IMR-90 (cell line): Measurements from ENCODE around the gene AP1S1. TPM values are rescaled to one million over a fixed set of nuclear protein-coding genes. Genes with fewer than 3 reads are reported as not detected.
A peak's percentile ranks its signal among the peaks of the same experiment; 100 is the strongest.

Experiments used
- ATAC-seq: fragments of 200-7000 bp; cut with Tn5 transposase; 2 replicates; pipeline ENCODE4 v1.9.1; 2020; ENCODE audit warnings: low read depth, mild to moderate bottlenecking, moderate library complexity
- BruUV-seq: library from RNA; stranded (reverse); fragments of 400-500 nt; replicated peaks from 2 replicates; lab custom pipeline; 2021; lab: Mats Ljungman, UMichigan
- CTCF ChIA-PET: fragments of 300-600 bp; formaldehyde crosslinking; extraction: SDS; loops from one replicate; lab custom pipeline; 2021; ENCODE audit warnings: antibody characterized with exemption; lab: Yijun Ruan, JAX
- POLR2A ChIA-PET: fragments of 300-600 bp; sonication (Branson Sonifier 250); formaldehyde crosslinking; loops from one replicate; lab custom pipeline; 2022; ENCODE audit warnings: antibody characterized with exemption; ENCODE audit not compliant: unreplicated experiment; lab: Charles Lee
- DNase-seq: peaks from one replicate; pipeline ENCODE4 v3.0.0; 2013
- H2AFZ ChIP-seq: replicated peaks from 2 replicates; pipeline ENCODE3; 2013; ENCODE audit warnings: low read length, mild to moderate bottlenecking; ENCODE audit not compliant: poor library complexity
- H2AK5ac ChIP-seq: 2 replicates; pipeline ENCODE4 v1.6.1; 2013; ENCODE audit warnings: low read depth, low read length, inconsistent platforms
- H2AK9ac ChIP-seq: replicated peaks from 2 replicates; pipeline ENCODE3; 2013; ENCODE audit warnings: mild to moderate bottlenecking, low read depth, low read length, moderate library complexity; ENCODE audit not compliant: poor library complexity
- H2BK120ac ChIP-seq: 2 replicates; pipeline ENCODE4 v1.6.1; 2013; ENCODE audit warnings: low read depth, low read length, inconsistent platforms
- H2BK15ac ChIP-seq: 3 replicates; pipeline ENCODE4 v1.6.1; 2013; ENCODE audit warnings: low read depth, low read length, inconsistent platforms
- H2BK20ac ChIP-seq: 2 replicates; pipeline ENCODE4 v1.6.1; 2013; ENCODE audit warnings: low read depth, mild to moderate bottlenecking, inconsistent platforms, low read length, moderate library complexity
- H2BK5ac ChIP-seq: 2 replicates; pipeline ENCODE4 v1.6.1; 2013; ENCODE audit warnings: mild to moderate bottlenecking, low read depth, low read length, inconsistent platforms; ENCODE audit not compliant: poor library complexity, severe bottlenecking
- H3K14ac ChIP-seq: replicated peaks from 2 replicates; pipeline ENCODE4 v1.6.1; 2013; ENCODE audit warnings: low read depth, low read length, inconsistent platforms
- H3K18ac ChIP-seq: 2 replicates; pipeline ENCODE4 v1.6.1; 2013; ENCODE audit warnings: low read depth, low read length, control low read depth
- H3K23ac ChIP-seq: 2 replicates; pipeline ENCODE4 v1.6.1; 2013; ENCODE audit warnings: low read depth, low read length, inconsistent platforms
- H3K27ac ChIP-seq: 2 replicates; pipeline ENCODE4 v1.5.1; 2013; ENCODE audit warnings: mild to moderate bottlenecking, control low read depth, low read length; ENCODE audit not compliant: insufficient read depth
- H3K27me3 ChIP-seq: 2 replicates; pipeline ENCODE4 v1.6.1; 2013; ENCODE audit warnings: low read length; ENCODE audit not compliant: control insufficient read depth, insufficient read depth
- H3K36me3 ChIP-seq: 2 replicates; pipeline ENCODE4 v1.6.1; 2013; ENCODE audit warnings: low read length, mixed read lengths; ENCODE audit not compliant: control insufficient read depth, insufficient read depth
- H3K4ac ChIP-seq: 2 replicates; pipeline ENCODE4 v1.6.1; 2013; ENCODE audit warnings: low read depth, low read length, inconsistent platforms
- H3K4me1 ChIP-seq: 2 replicates; pipeline ENCODE4 v1.6.1; 2013; ENCODE audit warnings: low read length, mixed read lengths; ENCODE audit not compliant: control insufficient read depth, insufficient read depth
- H3K4me2 ChIP-seq: 2 replicates; pipeline ENCODE4 v1.6.1; 2013; ENCODE audit warnings: low read depth, mild to moderate bottlenecking, control low read depth, low read length, moderate library complexity
- H3K4me3 ChIP-seq: 2 replicates; pipeline ENCODE4 v1.5.1; 2013; ENCODE audit warnings: low read depth, mild to moderate bottlenecking, control low read depth, low read length, moderate library complexity; ENCODE audit not compliant: insufficient read depth
- H3K56ac ChIP-seq: 2 replicates; pipeline ENCODE4 v1.6.1; 2013; ENCODE audit warnings: low read length, inconsistent platforms; ENCODE audit not compliant: insufficient read depth; ENCODE audit errors: extremely low read depth
- H3K79me1 ChIP-seq, 2 experiments: 2 replicates each; pipeline ENCODE4 v1.6.1; 2013; ENCODE audit warnings: low read length in 2 of 2, inconsistent platforms in 1 of 2, low read depth in 1 of 2
- H3K9ac ChIP-seq: 2 replicates; pipeline ENCODE4 v1.6.1; 2013; ENCODE audit warnings: low read depth, low read length, control low read depth
- H3K9me1 ChIP-seq: 2 replicates; pipeline ENCODE4 v1.6.1; 2013; ENCODE audit warnings: low read length, inconsistent platforms; ENCODE audit not compliant: insufficient read depth
- H3K9me3 ChIP-seq: 2 replicates; pipeline ENCODE4 v1.6.1; 2013; ENCODE audit warnings: low read length; ENCODE audit not compliant: control insufficient read depth, insufficient read depth
- H4K20me1 ChIP-seq: 2 replicates; pipeline ENCODE4 v1.6.1; 2013; ENCODE audit warnings: low read length, inconsistent platforms; ENCODE audit not compliant: insufficient read depth
- H4K5ac ChIP-seq: 2 replicates; pipeline ENCODE4 v1.6.1; 2013; ENCODE audit warnings: mild to moderate bottlenecking, low read depth, low read length, control low read depth
- H4K8ac ChIP-seq, 2 experiments: 2 replicates each; pipeline ENCODE4 v1.6.1; 2013; ENCODE audit warnings: low read depth in 2 of 2, low read length in 2 of 2, control low read depth in 1 of 2, inconsistent platforms in 1 of 2
- H4K91ac ChIP-seq: 2 replicates; pipeline ENCODE4 v1.6.1; 2013; ENCODE audit warnings: low read depth, low read length, inconsistent platforms; ENCODE audit not compliant: insufficient read depth
- BHLHE40 ChIP-seq: fragments of 150-350 bp; IDR thresholded peaks from 2 replicates; pipeline ENCODE4 v1.6.1; 2016; ENCODE audit warnings: mild to moderate bottlenecking, low read depth, low read length
- FOS ChIP-seq: fragments of 150-350 bp; IDR thresholded peaks from 2 replicates; pipeline ENCODE4 v1.6.1; 2016; ENCODE audit warnings: low read depth, low read length
- MXI1 ChIP-seq: IDR thresholded peaks from 2 replicates; pipeline ENCODE4 v1.6.1; 2012; ENCODE audit warnings: low read depth, mild to moderate bottlenecking, low read length, moderate library complexity, borderline replicate concordance
- RAD21 ChIP-seq: IDR thresholded peaks from 2 replicates; pipeline ENCODE4 v1.6.1; 2012; ENCODE audit warnings: low read length, improper control_type of control experiment
- WGBS, 2 experiments: methylation state at CpG; one replicate each; pipeline versions ENCODE4 v1.1.5 to v1.1.7; 2013; ENCODE audit warnings: missing lambda C conversion rate in 2 of 2; ENCODE audit not compliant: insufficient read length in 1 of 2; ENCODE audit errors: extremely low coverage in 2 of 2; 5-methylcytosine and 5-hydroxymethylcytosine counted together
- dilution Hi-C: fragments of 300-500 bp; cut with HindIII; formaldehyde crosslinking; loops from one replicate; pipeline ENCODE4 v1.14.3; 2018; ENCODE audit warnings: low sequenced_read_pairs; ENCODE audit not compliant: unreplicated experiment
- in situ Hi-C: fragments of 300-500 bp; cut with MboI; formaldehyde crosslinking; loops from 3 replicates; pipeline ENCODE4 v1.14.3; 2019; ENCODE audit warnings: low sequenced_read_pairs, inconsistent platforms, mixed read lengths
- intact Hi-C: fragments of 100-400 bp; cut with micrococcal nuclease; formaldehyde crosslinking; loops from 2 replicates; pipeline ENCODE4 v1.10.0; 2022
- polyA plus RNA-seq, 3 experiments: library from polyadenylated mRNA; depleted of rRNA; stranded (reverse); fragments of >200 nt; gene quantifications; 2 replicates each; pipeline ENCODE4 v1.2.3, GENCODE V29; 2012; ENCODE audit warnings: low replicate concordance in 1 of 3
- total RNA-seq: library from RNA; depleted of rRNA; stranded (reverse); fragments of >200 nt; gene quantifications from 2 replicates; pipeline ENCODE4 v1.2.3, GENCODE V29; 2012
- TF ChIP-seq, protein P1 (sequence below): fragments of 150-350 bp; IDR thresholded peaks from 2 replicates; pipeline ENCODE4 v1.6.1; 2017; ENCODE audit warnings: mild to moderate bottlenecking, antibody characterized with exemption, low read length, low read depth

AP1S1 gene
- total and polyA plus RNA-seq, 2 of the 4 experiments (the other 2 are of a cell fraction), result 187 to 295 TPM

DNA sequence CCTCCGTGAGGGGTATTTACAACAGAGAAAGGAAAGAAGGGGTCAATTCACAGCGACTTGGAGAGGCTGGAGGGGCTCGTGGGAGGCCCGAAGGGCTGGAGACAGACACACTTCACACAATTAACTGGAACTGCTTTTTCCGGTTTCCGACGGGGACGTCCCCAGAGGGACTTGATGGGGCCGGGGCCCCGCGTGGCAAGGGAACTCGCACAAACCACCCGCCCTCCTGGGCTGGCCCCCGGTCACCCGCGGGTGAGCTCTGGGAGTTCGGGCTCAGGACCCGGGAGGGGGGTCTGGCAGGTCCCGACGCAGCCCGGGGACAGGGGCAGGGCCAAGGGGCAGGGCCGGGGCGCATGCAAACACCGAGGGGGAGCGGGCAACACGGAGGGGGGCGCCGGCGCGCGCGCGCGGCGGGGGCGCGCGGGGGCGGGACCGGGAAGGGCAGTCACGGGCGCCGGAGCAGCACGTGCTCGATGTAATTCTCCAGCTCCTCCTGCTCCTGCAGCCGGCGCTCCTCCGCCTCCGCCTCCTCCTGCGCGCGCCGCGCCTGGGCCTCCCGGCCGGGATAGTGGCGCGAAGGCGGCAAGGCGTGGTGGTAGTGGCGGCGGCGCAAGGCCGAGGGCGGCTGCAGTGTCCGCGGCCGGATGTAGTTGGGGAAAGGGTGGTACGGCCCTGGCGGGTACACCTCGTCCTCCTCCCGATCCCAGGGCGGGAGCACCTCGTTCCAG lies 8.4 kb downstream of the AP1S1 start:
- H3K27ac ChIP-seq, result no peak overlapping the region; the same call in 1 of the 2 replicates
- in situ Hi-C loops, result no loop called here
- H3K4me2 ChIP-seq, result peak overlapping the region; percentile 79
- H3K4me1 ChIP-seq, result peaks cover 13% of the 10 kb centered on the region
- dilution Hi-C loops, result no loop called here
- no peak overlapping the region for H3K18ac ChIP-seq
- H2BK5ac ChIP-seq, result no peak overlapping the region
- TF ChIP-seq, protein P1, sequence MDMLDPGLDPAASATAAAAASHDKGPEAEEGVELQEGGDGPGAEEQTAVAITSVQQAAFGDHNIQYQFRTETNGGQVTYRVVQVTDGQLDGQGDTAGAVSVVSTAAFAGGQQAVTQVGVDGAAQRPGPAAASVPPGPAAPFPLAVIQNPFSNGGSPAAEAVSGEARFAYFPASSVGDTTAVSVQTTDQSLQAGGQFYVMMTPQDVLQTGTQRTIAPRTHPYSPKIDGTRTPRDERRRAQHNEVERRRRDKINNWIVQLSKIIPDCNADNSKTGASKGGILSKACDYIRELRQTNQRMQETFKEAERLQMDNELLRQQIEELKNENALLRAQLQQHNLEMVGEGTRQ, result peak; percentile 52; the same call in 1 of the 2 replicates
- TF ChIP-seq RAD21 (no peak), FOS (no peak), BHLHE40 (peak; percentile 82), MXI1 (peak; percentile 40; the same call in 1 of the 2 replicates)
- no peak overlapping the region; the same call in 1 of the 2 replicates for H3K9ac ChIP-seq
- ATAC-seq, result peak; percentile 39
- no peak overlapping the region for H4K5ac ChIP-seq
- H2AK9ac ChIP-seq, result peak overlapping the region; percentile 37
- peaks cover 18% of the 10 kb centered on the region; the same call in 1 of the 2 replicates for H3K27me3 ChIP-seq
- peak overlapping the region; percentile 61 for H2AFZ ChIP-seq
- H3K9me1 ChIP-seq, result peaks cover 7% of the 10 kb centered on the region; the same call in 1 of the 2 replicates
- CTCF ChIA-PET, result interaction anchor here (1.0 to 1.3 kb wide), 2 partner anchors 19 to 30 kb away, joined by 3 read pairs; no protein-coding TSS in a partner anchor
- no peak overlapping the region for H2BK15ac ChIP-seq
- no peak overlapping the region for H3K56ac ChIP-seq
- H4K91ac ChIP-seq, result no peak overlapping the region
- intact Hi-C loops, result no loop called here
- 3% methylated on average over 12 of the region's 74 CpGs; no CpG with 5 or more reads in 1 of the 2 experiments for WGBS, 2 experiments
- BruUV-seq, result no TSS peak
- no peak overlapping the region for H4K8ac ChIP-seq
- POLR2A ChIA-PET, result interaction anchor here (0.5 to 0.7 kb wide), 2 partner anchors 17 to 19 kb away, joined by 4 to 10 read pairs; no protein-coding TSS in a partner anchor
- H3K4ac ChIP-seq, result no peak overlapping the region
- no peak overlapping the region for H2BK120ac ChIP-seq
- no peaks in the 10 kb centered on the region for H3K9me3 ChIP-seq
- peaks cover 21% of the 10 kb centered on the region for H4K20me1 ChIP-seq
- H2BK20ac ChIP-seq, result no peak overlapping the region
- no peak overlapping the region for H3K14ac ChIP-seq
- peaks cover 0 to 11% of the 10 kb centered on the region in 2 experiments; a peak in 1 of 4 replicates for H3K79me1 ChIP-seq
- peak; percentile 50 for DNase-seq
- 0 out of 2 replicates have a peak overlapping the region, but pooled peaks have one; percentile 30 for H2AK5ac ChIP-seq
- peaks cover 18% of the 10 kb centered on the region for H3K36me3 ChIP-seq
- H3K4me3 ChIP-seq, result peak overlapping the region; percentile 22; the same call in 1 of the 2 replicates
- no peak overlapping the region for H3K23ac ChIP-seq
